ENCODE measurements around the gene PDE1C. TPM values are rescaled to one million over a fixed set of nuclear protein-coding genes. Genes with fewer than 3 reads are reported as not detected.
A peak's percentile ranks its signal among the peaks of the same experiment; 100 is the strongest.

The PDE1C gene
- total RNA-seq, 1 experiment from 2014 or later, result 0.02 TPM

DNA sequence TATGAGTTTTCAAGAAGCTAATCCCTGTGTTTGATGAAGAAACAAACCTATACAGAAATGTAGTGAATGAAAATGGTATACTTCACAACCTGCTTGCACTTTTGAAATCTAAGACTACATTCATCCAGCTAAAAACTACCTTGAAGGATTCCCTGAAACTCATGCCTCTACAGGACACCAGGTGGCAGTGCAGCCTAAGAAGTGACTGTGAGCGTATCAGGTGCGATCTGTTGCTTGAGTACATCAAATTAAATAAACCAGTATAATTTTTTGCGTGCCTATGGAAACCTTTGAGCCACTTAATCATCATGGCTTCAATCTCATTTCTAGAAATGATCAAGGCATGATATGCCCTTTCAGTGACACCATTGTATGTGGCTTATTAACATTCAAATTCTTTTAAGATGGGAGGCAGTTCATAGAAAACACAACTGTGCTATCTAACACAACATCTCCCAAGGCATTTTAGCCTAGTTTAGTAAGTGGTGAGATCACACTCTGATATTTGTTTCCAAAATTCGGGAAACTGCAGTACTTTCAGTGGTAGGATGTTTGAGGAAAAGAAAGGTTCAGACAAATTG lies 325.8 kb downstream of the PDE1C start:
- Histone ChIP-seq H3K27me3 (peaks cover 6% of the 10 kb centered on the region; the same call in 1 of the 2 replicates), H3K27ac (no peak overlapping the region), H3K4me3 (no peak overlapping the region), H3K9me3 (replicated peaks) (no peaks in the 10 kb centered on the region), H3K36me3 (no peaks in the 10 kb centered on the region), H3K4me1 (no peaks in the 10 kb centered on the region)
- DNase-seq, result peak; percentile 34 to 72

DNA sequence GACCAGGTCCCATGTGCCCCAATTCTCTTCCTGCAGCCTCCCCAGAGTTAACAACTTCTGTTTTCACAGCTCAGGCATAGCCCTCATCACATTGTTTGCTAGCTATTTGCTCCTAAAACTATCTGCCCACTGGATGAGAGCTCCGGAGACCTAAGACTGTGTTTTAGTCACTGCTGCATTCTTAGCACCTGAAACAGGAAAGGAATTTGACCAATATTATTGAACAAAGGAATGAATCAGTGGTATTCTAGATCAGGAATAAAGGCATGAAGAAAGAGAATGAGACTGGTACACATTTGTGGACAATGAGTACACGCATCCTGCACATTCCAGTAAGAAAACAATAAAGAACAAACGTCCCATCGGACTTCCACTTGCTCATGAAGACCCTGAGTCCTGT lies 328.4 kb downstream of the PDE1C start:
- no peaks in the 10 kb centered on the region for H3K9me3 ChIP-seq (replicated peaks)
- peaks cover 6% of the 10 kb centered on the region; the same call in 1 of the 2 replicates for H3K27me3 ChIP-seq
- no peak overlapping the region for H3K4me3 ChIP-seq
- no peaks in the 10 kb centered on the region for H3K4me1 ChIP-seq
- no peak for DNase-seq
- no peaks in the 10 kb centered on the region for H3K36me3 ChIP-seq
- H3K27ac ChIP-seq, result no peak overlapping the region

DNA sequence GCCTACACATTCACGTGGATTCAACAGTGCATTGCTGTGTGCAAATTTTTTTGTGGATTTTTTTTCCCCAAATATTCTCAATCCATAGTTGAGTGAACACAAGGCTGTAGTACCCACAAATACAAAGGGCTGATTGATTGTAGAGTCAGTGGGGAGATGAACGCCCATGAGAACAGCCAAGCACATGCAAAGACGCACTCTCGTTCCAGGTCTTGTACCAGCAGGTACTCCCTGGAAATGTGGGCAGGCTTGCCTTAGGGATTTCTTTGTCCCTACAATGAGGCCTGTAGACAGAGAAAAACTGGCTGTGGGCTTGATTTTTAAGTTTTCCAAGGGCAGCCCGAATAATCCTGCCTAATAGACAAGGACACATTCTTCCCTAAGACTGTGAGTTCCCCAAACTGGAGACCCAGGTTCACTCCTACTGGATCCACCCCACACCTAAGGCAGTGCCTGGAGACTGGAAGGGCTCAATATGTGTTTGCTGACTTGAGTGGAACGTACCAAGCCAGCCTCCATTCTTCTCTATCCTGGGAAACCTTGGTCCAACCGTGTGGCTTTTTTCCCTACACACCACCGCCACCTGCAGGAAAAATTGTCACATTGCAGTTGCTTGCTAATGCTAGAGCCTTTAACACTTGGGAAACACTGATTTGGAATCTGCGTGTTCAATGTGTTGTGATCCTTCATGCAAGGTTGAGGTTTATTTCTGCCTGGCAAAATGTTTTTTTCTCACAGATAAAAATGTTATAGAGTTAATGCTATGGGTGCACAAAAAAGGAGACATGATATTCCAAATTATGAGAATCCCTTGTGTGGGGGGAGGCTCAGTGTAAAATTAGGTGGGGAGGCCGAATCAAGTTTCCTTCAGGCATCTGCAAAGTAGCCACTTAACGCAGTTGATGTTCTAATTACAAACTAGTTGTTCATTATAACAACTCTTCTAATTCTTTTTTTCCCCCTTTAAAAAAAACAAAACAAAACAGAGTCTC lies 333.9 kb downstream of the PDE1C start:
- H3K4me1 ChIP-seq, result no peaks in the 10 kb centered on the region

DNA sequence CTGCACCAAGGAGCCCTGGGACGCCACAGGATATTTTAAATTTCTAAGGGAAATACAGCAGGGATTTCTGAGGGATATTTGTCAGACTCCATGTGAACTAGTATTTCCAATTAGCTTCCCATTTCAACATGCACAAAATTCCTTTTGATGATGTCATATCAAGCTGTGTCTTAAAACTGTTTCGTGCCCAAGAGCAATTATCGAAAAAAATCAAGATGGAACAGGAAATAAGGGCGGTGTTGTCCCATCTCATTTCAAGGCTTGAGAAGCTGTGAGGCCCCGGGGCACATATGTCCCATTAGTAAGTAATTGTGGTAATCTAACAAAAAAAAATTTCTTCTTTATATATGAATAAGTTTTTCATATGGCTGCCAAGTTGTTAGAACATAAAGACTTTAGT lies 335.8 kb downstream of the PDE1C start:
- H3K27me3 ChIP-seq, result peaks cover 18% of the 10 kb centered on the region; the same call in 1 of the 2 replicates
- H3K4me3 ChIP-seq, result no peak overlapping the region
- no peak for DNase-seq
- no peaks in the 10 kb centered on the region for H3K36me3 ChIP-seq
- no peak overlapping the region for H3K27ac ChIP-seq
- H3K9me3 ChIP-seq (replicated peaks), result no peaks in the 10 kb centered on the region
- no peaks in the 10 kb centered on the region for H3K4me1 ChIP-seq

More for the DNA sequence above, 333.9 kb downstream of the PDE1C start:
- DNase-seq, result peak; percentile 38 to 83
- Histone ChIP-seq H3K27ac (no peak overlapping the region), H3K9me3 (replicated peaks) (no peaks in the 10 kb centered on the region), H3K36me3 (no peaks in the 10 kb centered on the region), H3K27me3 (peaks cover 14% of the 10 kb centered on the region; the same call in 1 of the 2 replicates), H3K4me3 (no peak overlapping the region)

DNA sequence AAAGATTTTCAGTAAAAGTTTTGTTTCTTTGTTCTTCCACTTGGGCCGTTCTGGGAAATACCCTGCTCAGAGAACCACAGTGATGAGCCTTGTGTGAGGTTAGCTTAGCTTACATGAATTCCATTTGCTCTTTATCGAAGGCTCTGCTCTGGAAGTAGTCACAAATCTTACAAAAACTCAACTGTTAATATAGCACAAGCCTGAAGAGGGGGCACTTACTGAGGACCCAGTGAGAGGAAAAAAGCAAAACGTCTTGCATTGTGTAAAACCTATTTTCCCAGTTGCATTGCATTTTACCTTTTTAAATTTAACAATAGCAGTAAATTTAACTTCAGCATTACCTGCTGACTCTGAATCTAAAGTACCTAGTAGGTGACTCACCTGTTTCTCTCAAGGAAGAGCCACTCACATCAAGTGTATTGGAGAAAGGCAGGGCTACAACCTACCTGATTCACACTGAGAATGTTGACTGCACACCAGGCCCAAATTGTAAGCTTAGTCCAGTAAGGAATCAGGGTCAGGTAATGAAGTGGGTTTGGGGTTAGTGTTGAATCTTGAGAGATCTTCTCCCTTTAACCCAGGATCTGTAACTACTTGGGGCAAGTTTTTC lies 340.9 kb downstream of the PDE1C start:
- Histone ChIP-seq H3K36me3 (no peaks in the 10 kb centered on the region), H3K4me3 (no peak overlapping the region), H3K9me3 (replicated peaks) (no peaks in the 10 kb centered on the region), H3K27ac (no peak overlapping the region), H3K4me1 (no peaks in the 10 kb centered on the region), H3K27me3 (peaks cover 11% of the 10 kb centered on the region; the same call in 1 of the 2 replicates)
- DNase-seq, result no peak

GRCh38 chr7:31724696-31725095 lies 345.5 kb downstream of the PDE1C start:
- Histone ChIP-seq H3K4me1 (no peaks in the 10 kb centered on the region), H3K36me3 (no peaks in the 10 kb centered on the region), H3K27me3 (no peaks in the 10 kb centered on the region), H3K4me3 (no peak overlapping the region), H3K9me3 (replicated peaks) (no peaks in the 10 kb centered on the region), H3K27ac (no peak overlapping the region)
- DNase-seq, result no peak

DNA sequence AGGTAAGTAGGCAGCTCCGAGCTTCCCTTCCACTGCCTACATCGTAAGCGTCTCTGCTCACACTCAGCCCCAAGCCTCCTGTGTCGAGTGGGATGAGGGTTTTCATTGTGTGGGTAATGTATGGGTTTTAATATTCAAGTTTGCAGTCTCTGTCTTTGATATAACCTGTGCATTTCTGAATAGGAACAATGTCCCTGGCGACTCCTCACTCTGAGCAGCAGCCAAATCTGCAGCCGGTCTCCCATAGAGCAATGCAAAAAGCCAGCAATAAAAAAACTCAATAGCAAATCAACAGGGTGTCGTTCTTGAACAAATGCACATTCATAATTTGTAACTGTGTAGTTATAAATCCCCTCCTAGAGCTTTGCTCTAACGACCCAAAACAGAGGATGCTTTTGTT lies 349.8 kb downstream of the PDE1C start:
- H3K27me3 ChIP-seq, result 0 out of 2 replicates have a peak, but pooled peaks cover 4% of the 10 kb centered on the region
- no peak overlapping the region for H3K4me3 ChIP-seq
- no peak for DNase-seq
- H3K36me3 ChIP-seq, result no peaks in the 10 kb centered on the region
- H3K4me1 ChIP-seq, result no peaks in the 10 kb centered on the region
- H3K9me3 ChIP-seq (replicated peaks), result no peaks in the 10 kb centered on the region
- no peak overlapping the region for H3K27ac ChIP-seq

DNA sequence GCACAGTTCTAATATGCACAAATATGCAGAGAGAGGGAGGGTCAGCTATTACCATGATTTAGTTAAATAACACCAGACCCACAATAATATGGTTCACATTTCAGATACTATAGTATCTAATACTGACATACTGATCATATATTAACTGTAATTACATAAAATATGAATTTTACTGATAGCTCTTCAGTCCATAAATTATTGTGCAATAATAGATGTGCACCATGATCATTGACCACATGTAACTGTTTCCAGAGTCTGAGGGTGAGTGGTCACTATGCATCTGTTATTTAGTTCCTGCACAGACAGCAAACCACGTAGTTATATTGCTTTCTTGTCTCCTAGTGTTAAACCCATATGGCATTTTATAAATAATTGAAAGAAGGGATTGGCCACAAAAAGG lies 353.9 kb downstream of the PDE1C start:
- no peak for DNase-seq
- H3K27ac ChIP-seq, result no peak overlapping the region
- no peak overlapping the region for H3K4me3 ChIP-seq

GRCh38 chr7:31710171-31710570 lies 360.0 kb downstream of the PDE1C start:
- Histone ChIP-seq H3K4me3 (no peak overlapping the region), H3K36me3 (no peaks in the 10 kb centered on the region), H3K4me1 (no peaks in the 10 kb centered on the region), H3K27me3 (peaks cover 12% of the 10 kb centered on the region), H3K9me3 (replicated peaks) (no peaks in the 10 kb centered on the region), H3K27ac (no peak overlapping the region)
- DNase-seq, result no peak

More for the DNA sequence above, 353.9 kb downstream of the PDE1C start:
- Histone ChIP-seq H3K9me3 (replicated peaks) (no peaks in the 10 kb centered on the region), H3K27me3 (0 out of 2 replicates have a peak, but pooled peaks cover 4% of the 10 kb centered on the region), H3K4me1 (no peaks in the 10 kb centered on the region), H3K36me3 (no peaks in the 10 kb centered on the region)

GRCh38 chr7:31707089-31707488 lies 363.1 kb downstream of the PDE1C start:
- H3K9me3 ChIP-seq (replicated peaks), result no peaks in the 10 kb centered on the region
- no peak for DNase-seq
- H3K36me3 ChIP-seq, result no peaks in the 10 kb centered on the region
- H3K27ac ChIP-seq, result no peak overlapping the region
- peaks cover 25% of the 10 kb centered on the region for H3K27me3 ChIP-seq
- no peaks in the 10 kb centered on the region for H3K4me1 ChIP-seq
- no peak overlapping the region for H3K4me3 ChIP-seq

DNA sequence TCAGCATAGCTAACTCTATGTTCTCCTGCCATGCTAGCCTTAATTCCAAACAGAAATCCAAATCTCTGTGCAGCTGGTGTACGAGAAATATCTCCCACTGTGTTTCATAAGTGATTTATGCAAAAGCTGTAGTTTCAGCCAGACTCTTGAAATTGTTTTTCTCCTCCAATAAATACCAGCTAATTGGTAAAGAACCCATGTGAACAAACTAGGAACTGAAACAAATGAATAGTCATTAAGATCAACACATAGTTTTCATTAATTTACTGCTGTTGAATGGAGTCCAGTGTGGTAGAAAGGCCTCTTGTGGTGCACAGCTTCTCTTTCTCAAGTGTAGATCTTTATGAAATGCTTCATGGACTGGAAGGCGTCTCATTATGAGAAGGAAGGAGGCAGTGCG lies 364.8 kb downstream of the PDE1C start:
- H3K27ac ChIP-seq, result no peak overlapping the region
- no peak for DNase-seq
- no peak overlapping the region for H3K4me3 ChIP-seq

GRCh38 chr7:31702354-31702753 lies 367.9 kb downstream of the PDE1C start:
- Histone ChIP-seq H3K36me3 (no peaks in the 10 kb centered on the region), H3K4me1 (no peaks in the 10 kb centered on the region), H3K4me3 (no peak overlapping the region), H3K27ac (no peak overlapping the region), H3K9me3 (replicated peaks) (no peaks in the 10 kb centered on the region), H3K27me3 (peaks cover 21% of the 10 kb centered on the region)
- no peak for DNase-seq

More for the DNA sequence above, 364.8 kb downstream of the PDE1C start:
- H3K4me1 ChIP-seq, result no peaks in the 10 kb centered on the region
- no peaks in the 10 kb centered on the region for H3K36me3 ChIP-seq
- H3K9me3 ChIP-seq (replicated peaks), result no peaks in the 10 kb centered on the region
- peaks cover 25% of the 10 kb centered on the region for H3K27me3 ChIP-seq
